ENCODE data around the gene TAS1R2. TPM values are rescaled to one million over a fixed set of nuclear protein-coding genes. Genes with fewer than 3 reads are reported as not detected.

Gene TAS1R2
- total RNA-seq, 1 donor from 2014 or later = not detected

- Mint-ChIP-seq H3K9me3 (no peaks in the 10 kb centered on the region), H3K4me1 (peaks cover 4% of the 10 kb centered on the region), H3K4me3 (no peak overlapping the region), H3K27ac (ENCODE audit: unreplicated experiment) (no peak overlapping the region), H3K36me3 (ENCODE audit: low read depth) (no peaks in the 10 kb centered on the region), H3K27me3 (ENCODE audit: low read depth) (peaks cover 24% of the 10 kb centered on the region)
- TF ChIP-seq CTCF (conservative IDR thresholded peaks at IDR 0.05) = no peak
- no peak for DNase-seq (ENCODE audit: low read depth, low spot score)
These were observed 40.3 kb downstream of the TAS1R2 start for GRCh38 chr1:18819203-18819602.

- Mint-ChIP-seq H3K9me3 (no peaks in the 10 kb centered on the region), H3K36me3 (ENCODE audit: low read depth) (no peaks in the 10 kb centered on the region), H3K4me3 (no peak overlapping the region), H3K27ac (ENCODE audit: unreplicated experiment) (no peak overlapping the region), H3K27me3 (ENCODE audit: low read depth) (peaks cover 24% of the 10 kb centered on the region), H3K4me1 (peaks cover 4% of the 10 kb centered on the region)
- TF ChIP-seq CTCF (conservative IDR thresholded peaks at IDR 0.05) = no peak
- DNase-seq (ENCODE audit: low read depth, low spot score) = no peak
These were observed 41.5 kb downstream of the TAS1R2 start for GRCh38 chr1:18817795-18818435.

- no peaks in the 10 kb centered on the region for H3K36me3 Mint-ChIP-seq (ENCODE audit: low read depth)
- no peaks in the 10 kb centered on the region for H3K9me3 Mint-ChIP-seq
- no peak for DNase-seq (ENCODE audit: low read depth, low spot score)
- no peak for TF ChIP-seq CTCF (conservative IDR thresholded peaks at IDR 0.05)
- no peak overlapping the region for H3K4me3 Mint-ChIP-seq
- no peak overlapping the region for H3K27ac Mint-ChIP-seq (ENCODE audit: unreplicated experiment)
- H3K27me3 Mint-ChIP-seq (ENCODE audit: low read depth) = peaks cover 24% of the 10 kb centered on the region
- H3K4me1 Mint-ChIP-seq = peaks cover 4% of the 10 kb centered on the region
These were observed 42.1 kb downstream of the TAS1R2 start for GRCh38 chr1:18817316-18817715.

- peaks cover 4% of the 10 kb centered on the region for H3K4me1 Mint-ChIP-seq
- H3K4me3 Mint-ChIP-seq = no peak overlapping the region
- DNase-seq (ENCODE audit: low read depth, low spot score) = no peak
- no peak overlapping the region for H3K27ac Mint-ChIP-seq (ENCODE audit: unreplicated experiment)
- no peaks in the 10 kb centered on the region for H3K9me3 Mint-ChIP-seq
- no peaks in the 10 kb centered on the region for H3K36me3 Mint-ChIP-seq (ENCODE audit: low read depth)
- no peak for TF ChIP-seq CTCF (conservative IDR thresholded peaks at IDR 0.05)
- peaks cover 24% of the 10 kb centered on the region for H3K27me3 Mint-ChIP-seq (ENCODE audit: low read depth)
These were observed 42.7 kb downstream of the TAS1R2 start for GRCh38 chr1:18816808-18817207.

GRCh38 chr1:18814874-18815531, 44.5 kb downstream of the TAS1R2 start:
- no peak for TF ChIP-seq CTCF (conservative IDR thresholded peaks at IDR 0.05)
- peaks cover 7% of the 10 kb centered on the region for H3K4me1 Mint-ChIP-seq
- no peak overlapping the region for H3K27ac Mint-ChIP-seq (ENCODE audit: unreplicated experiment)
- no peak overlapping the region for H3K4me3 Mint-ChIP-seq
- peaks cover 20% of the 10 kb centered on the region for H3K27me3 Mint-ChIP-seq (ENCODE audit: low read depth)
- no peaks in the 10 kb centered on the region for H3K36me3 Mint-ChIP-seq (ENCODE audit: low read depth)
- no peak for DNase-seq (ENCODE audit: low read depth, low spot score)
- no peaks in the 10 kb centered on the region for H3K9me3 Mint-ChIP-seq

All from neural crest cell (in vitro differentiated cells).